ENCODE results near the gene LYSET. TPM values are rescaled to one million over a fixed set of nuclear protein-coding genes. Genes with fewer than 3 reads are reported as not detected.

The LYSET gene, protein sequence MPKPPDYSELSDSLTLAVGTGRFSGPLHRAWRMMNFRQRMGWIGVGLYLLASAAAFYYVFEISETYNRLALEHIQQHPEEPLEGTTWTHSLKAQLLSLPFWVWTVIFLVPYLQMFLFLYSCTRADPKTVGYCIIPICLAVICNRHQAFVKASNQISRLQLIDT
- polyA plus RNA-seq (2011; rRNA removed) (34.5 and 37.0 TPM in 2 replicates), polyA plus RNA-seq (2017; fragmentation: RNase III; extraction: RNeasy Plus Mini Kit Qiagen cat#74134 plus additional on column Dnase treatment) (27.0 to 31.3 TPM (median 29.9 TPM) in 3 replicates), polyA minus RNA-seq (2011; rRNA and poly(A)+ RNA removed) (8.0 and 8.6 TPM in 2 replicates)
- polyA plus RNA-seq (2012; cell fraction: cytosol; rRNA removed), result 15.4 and 16.5 TPM in 2 replicates
- polyA plus RNA-seq (2012; cell fraction: nucleus; rRNA removed), result 3.6 and 5.2 TPM in 2 replicates

DNA sequence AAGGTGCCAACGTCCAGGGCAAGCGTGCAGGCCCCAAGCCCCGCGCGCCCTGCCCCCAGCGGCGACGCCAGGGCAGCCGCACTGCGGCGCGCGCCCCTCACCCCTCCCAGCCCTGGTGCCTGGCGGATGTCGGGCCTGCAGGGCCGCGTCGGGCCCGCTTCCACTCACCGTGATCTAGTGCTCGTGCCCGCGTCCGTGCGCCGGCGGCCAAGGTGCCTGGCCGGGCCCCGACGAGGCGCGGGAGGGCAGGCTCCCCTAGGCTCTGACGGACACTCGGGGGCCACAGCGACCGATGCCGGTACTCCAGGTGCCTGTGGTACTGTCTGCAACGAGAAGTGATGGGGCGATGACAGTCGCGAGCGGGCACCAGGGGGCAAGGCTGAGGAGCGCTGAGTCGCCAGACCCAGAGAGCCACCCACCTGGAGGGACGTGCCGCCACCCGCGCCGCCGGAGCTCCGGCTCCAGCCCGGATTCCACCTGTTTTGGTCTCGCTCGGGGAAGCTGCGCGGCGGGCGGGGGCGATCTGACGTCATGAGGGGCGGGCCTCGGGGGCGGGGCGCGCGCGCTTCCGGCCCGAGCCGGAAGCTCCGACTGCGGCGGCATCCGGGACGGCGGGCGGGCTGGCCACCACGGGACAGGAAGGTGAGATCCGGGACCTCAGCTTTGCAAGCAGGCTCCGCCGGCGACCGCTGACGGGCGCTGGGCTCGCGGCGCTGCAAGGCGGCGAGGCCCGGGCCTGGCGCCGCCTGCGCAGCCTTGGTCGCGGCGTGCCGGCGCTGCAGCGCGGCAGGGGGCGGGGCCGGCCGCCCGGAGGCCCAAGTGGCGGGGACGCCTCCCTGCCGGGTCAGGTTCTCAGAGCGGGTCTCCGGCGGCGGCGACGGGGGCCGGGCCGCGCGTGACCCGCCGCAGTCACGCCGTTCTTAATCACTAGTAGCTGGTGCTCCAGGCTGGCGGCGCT, at the start of gene LYSET, which contains the start of gene MOAP1:
LYSET (plus strand) TSS at position 927 of the 958 bp plus-strand sequence. CDS start 89 bp downstream, outside the sequence.
MOAP1 (minus strand) TSS at position 507 of the 958 bp plus-strand sequence. CDS start 655 bp downstream, outside the sequence.
- WGBS (ENCODE audit: missing lambda C conversion rate), result 2% methylated on average over 43 of the region's 124 CpGs
- ATAC-seq, result peak; percentile 94
- Histone ChIP-seq H3K27ac (peak within 1 kb of the TSS; percentile 93 to 96), H3K4me1 (peaks cover 7% of the 10 kb centered on the region), H3K4me2 (peak within 1 kb of the TSS; percentile 95), H3K4me3 (peak within 1 kb of the TSS; percentile 92), H3K9me3 (no peaks in the 10 kb centered on the region)
- FAIRE-seq, result no peak
- CTCF ChIA-PET, result interaction anchor here (0.8 to 1.8 kb wide), 6 partner anchors 9 to 71 kb away, joined by 3 to 6 read pairs (median 3); partner anchors contain the start of gene UBR7
- POLR2A ChIA-PET, result interaction anchor here (0.7 to 1.6 kb wide), 6 partner anchors 9 to 71 kb away, joined by 4 to 25 read pairs (median 5); partner anchors contain the start of genes GON7, ITPK1 and UBR7
- peak; percentile 76 to 88 for DNase-seq (ENCODE audit: low read depth in 1 of 2, low spot score in 1 of 2)
- TF ChIP-seq FOSB (CRISPR knock-in tag; IDR thresholded peaks at IDR 0.05) (no peak), CEBPB (IDR thresholded peaks at IDR 0.05) (no peak), CHD2 (IDR thresholded peaks at IDR 0.05; ENCODE audit: low read length, partially characterized antibody) (peak; percentile 59), HOXB5 (CRISPR knock-in tag; IDR thresholded peaks at IDR 0.05) (0 out of 2 replicates have a peak, but pooled peaks have one; percentile 4), GATA3 (IDR thresholded peaks at IDR 0.05; ENCODE audit: borderline replicate concordance) (no peak), ESRRA (IDR thresholded peaks at IDR 0.05; ENCODE audit: borderline replicate concordance, low read length) (no peak), NR3C1 (IDR thresholded peaks at IDR 0.05) (no peak), FOXS1 (CRISPR knock-in tag; IDR thresholded peaks at IDR 0.05) (no peak), ZFP36 (IDR thresholded peaks at IDR 0.05; ENCODE audit: borderline replicate concordance, partially characterized antibody) (no peak), HOXB13 (CRISPR knock-in tag; IDR thresholded peaks at IDR 0.05; ENCODE audit: low read depth) (no peak), RARB (CRISPR knock-in tag; IDR thresholded peaks at IDR 0.05) (no peak), RFX5 (IDR thresholded peaks at IDR 0.05) (no peak), HOXA7 (CRISPR knock-in tag; IDR thresholded peaks at IDR 0.05) (no peak), HEYL (CRISPR knock-in tag; IDR thresholded peaks at IDR 0.05) (no peak), BHLHE40 (IDR thresholded peaks at IDR 0.05; ENCODE audit: low read depth, low read length) (no peak), RNF2 (IDR thresholded peaks at IDR 0.05; ENCODE audit: borderline replicate concordance, low read depth) (no peak), RCOR1 (IDR thresholded peaks at IDR 0.05; ENCODE audit: low read depth, low read length) (no peak), TP53 (CRISPR knock-in tag; IDR thresholded peaks at IDR 0.05) (no peak), EP300 (IDR thresholded peaks at IDR 0.05) (no peak), FOSL2 (IDR thresholded peaks at IDR 0.05) (no peak), FOSL2 (CRISPR knock-in tag; IDR thresholded peaks at IDR 0.05) (peak; percentile 18; the same call in 1 of the 2 replicates), ZC3H11A (IDR thresholded peaks at IDR 0.05) (no peak), EHMT2 (IDR thresholded peaks at IDR 0.05; ENCODE audit: low read depth) (no peak), CBX8 (IDR thresholded peaks at IDR 0.05) (no peak), CHD4 (IDR thresholded peaks at IDR 0.05; ENCODE audit: borderline replicate concordance) (no peak), JUN (IDR thresholded peaks at IDR 0.05) (peak in 1 of 2 experiments; percentile 88; a peak in 3 of 5 replicates), RAD21 (conservative IDR thresholded peaks at IDR 0.05 in 1 of 2, IDR thresholded peaks at IDR 0.05 in 1 of 2) (no peak)
- TF ChIP-seq, protein P1, sequence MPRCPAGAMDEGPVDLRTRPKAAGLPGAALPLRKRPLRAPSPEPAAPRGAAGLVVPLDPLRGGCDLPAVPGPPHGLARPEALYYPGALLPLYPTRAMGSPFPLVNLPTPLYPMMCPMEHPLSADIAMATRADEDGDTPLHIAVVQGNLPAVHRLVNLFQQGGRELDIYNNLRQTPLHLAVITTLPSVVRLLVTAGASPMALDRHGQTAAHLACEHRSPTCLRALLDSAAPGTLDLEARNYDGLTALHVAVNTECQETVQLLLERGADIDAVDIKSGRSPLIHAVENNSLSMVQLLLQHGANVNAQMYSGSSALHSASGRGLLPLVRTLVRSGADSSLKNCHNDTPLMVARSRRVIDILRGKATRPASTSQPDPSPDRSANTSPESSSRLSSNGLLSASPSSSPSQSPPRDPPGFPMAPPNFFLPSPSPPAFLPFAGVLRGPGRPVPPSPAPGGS (IDR thresholded peaks at IDR 0.05), result peak; percentile 92
- TF ChIP-seq, protein P2, sequence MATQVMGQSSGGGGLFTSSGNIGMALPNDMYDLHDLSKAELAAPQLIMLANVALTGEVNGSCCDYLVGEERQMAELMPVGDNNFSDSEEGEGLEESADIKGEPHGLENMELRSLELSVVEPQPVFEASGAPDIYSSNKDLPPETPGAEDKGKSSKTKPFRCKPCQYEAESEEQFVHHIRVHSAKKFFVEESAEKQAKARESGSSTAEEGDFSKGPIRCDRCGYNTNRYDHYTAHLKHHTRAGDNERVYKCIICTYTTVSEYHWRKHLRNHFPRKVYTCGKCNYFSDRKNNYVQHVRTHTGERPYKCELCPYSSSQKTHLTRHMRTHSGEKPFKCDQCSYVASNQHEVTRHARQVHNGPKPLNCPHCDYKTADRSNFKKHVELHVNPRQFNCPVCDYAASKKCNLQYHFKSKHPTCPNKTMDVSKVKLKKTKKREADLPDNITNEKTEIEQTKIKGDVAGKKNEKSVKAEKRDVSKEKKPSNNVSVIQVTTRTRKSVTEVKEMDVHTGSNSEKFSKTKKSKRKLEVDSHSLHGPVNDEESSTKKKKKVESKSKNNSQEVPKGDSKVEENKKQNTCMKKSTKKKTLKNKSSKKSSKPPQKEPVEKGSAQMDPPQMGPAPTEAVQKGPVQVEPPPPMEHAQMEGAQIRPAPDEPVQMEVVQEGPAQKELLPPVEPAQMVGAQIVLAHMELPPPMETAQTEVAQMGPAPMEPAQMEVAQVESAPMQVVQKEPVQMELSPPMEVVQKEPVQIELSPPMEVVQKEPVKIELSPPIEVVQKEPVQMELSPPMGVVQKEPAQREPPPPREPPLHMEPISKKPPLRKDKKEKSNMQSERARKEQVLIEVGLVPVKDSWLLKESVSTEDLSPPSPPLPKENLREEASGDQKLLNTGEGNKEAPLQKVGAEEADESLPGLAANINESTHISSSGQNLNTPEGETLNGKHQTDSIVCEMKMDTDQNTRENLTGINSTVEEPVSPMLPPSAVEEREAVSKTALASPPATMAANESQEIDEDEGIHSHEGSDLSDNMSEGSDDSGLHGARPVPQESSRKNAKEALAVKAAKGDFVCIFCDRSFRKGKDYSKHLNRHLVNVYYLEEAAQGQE (IDR thresholded peaks at IDR 0.05), result no peak; the same call in 1 of the 2 replicates
- TF ChIP-seq, protein P3, sequence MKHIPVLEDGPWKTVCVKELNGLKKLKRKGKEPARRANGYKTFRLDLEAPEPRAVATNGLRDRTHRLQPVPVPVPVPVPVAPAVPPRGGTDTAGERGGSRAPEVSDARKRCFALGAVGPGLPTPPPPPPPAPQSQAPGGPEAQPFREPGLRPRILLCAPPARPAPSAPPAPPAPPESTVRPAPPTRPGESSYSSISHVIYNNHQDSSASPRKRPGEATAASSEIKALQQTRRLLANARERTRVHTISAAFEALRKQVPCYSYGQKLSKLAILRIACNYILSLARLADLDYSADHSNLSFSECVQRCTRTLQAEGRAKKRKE (CRISPR knock-in tag; IDR thresholded peaks at IDR 0.05; ENCODE audit: low read depth), result no peak
- TF ChIP-seq, protein P4, sequence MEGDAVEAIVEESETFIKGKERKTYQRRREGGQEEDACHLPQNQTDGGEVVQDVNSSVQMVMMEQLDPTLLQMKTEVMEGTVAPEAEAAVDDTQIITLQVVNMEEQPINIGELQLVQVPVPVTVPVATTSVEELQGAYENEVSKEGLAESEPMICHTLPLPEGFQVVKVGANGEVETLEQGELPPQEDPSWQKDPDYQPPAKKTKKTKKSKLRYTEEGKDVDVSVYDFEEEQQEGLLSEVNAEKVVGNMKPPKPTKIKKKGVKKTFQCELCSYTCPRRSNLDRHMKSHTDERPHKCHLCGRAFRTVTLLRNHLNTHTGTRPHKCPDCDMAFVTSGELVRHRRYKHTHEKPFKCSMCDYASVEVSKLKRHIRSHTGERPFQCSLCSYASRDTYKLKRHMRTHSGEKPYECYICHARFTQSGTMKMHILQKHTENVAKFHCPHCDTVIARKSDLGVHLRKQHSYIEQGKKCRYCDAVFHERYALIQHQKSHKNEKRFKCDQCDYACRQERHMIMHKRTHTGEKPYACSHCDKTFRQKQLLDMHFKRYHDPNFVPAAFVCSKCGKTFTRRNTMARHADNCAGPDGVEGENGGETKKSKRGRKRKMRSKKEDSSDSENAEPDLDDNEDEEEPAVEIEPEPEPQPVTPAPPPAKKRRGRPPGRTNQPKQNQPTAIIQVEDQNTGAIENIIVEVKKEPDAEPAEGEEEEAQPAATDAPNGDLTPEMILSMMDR (IDR thresholded peaks at IDR 0.05), result no peak
